Posterior cingulate gyrus (tissue), 11 donors: ENCODE data around the gene ZNF367.

Experiments used
- DNase-seq, 10 donors: peaks; one replicate each; pipeline versions ENCODE4 v3.0.0 to v3.0.0-alpha.2; 2020 to 2021; ENCODE audit warnings: mixed read lengths in 3 of 10
- intact Hi-C: fragments of 100-400 bp; cut with DNase I; formaldehyde crosslinking; loops from one replicate; pipeline ENCODE4 v1.15.1; 2023

Gene ZNF367

DNA sequence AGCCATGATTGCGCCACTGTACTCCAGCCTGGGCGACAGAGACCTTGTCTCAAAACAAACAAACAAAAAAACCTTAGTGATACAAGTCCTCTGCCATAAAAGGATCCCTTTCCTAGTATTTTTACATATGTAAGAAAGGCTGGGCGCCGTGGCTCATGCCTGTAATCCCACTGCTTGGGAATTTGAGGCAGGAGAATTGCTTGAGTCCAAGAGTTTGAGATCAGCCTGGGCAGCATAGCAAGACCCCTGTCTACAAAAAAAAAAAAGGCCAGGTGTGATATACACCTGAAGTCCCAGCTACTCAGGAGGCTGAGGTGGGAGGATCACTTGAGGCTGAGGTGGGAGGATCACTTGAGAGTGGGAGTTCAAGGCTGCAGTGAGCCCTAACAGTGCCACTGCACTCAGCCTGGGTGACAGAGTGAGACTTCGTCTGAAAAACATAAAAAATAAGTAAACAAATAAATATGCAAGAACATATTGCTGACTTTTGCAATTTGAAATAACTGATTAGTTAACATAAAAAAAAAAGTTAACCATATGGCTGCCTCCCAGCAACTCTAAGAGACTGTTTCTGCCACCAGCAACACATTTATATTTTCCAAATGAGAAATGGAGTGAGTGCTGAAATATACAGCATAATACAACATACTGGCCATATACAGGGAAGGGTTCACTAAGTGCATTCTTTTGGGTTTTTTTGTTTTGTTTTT, 6.9 kb downstream of the ZNF367 start:
- intact Hi-C loops: no loop called here

DNA sequence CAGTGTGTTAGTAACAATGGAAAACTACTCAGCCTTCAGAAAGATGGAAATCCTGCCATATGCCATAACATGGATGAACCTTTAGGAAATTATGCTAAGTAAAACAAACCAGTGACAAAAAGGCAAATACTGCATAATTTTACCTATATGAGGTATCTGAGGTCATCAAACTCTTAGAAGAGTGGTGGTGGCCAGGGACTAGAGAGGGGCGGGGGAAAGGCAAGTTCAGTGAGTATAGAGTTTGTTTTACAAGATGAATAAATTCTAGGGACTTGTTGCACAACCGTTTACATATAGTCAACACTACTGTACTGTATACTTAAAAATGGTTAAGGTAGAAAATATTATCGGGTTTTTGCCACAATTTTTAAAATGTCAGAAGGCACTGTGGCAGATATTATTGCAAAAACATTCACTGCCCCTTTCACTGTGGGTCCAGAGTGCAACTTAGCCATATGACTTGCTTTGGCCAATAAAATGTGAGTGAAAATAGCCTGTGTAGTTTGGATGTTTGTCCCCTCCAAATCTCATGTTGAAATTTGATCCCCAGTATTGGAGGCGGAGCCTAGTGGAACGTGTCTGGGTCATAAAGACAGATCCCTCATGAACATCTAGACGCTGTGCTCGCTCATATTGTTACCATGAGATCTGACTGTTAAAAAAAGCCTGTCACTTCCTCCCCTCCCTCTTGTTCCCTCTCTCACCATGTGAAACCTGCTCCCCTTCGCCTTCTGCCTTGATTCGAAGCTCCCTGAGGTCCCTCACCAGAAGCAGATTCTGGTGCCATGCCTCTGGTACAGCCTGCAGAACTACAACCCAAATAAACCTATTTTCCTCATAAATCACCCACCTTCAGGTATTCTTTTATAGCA, 9.5 kb downstream of the ZNF367 start:
- intact Hi-C loops: no loop called here

More for the DNA sequence above, 6.9 kb downstream of the ZNF367 start:
- no peak for DNase-seq

GRCh38 chr9:96400132-96400910, 17.8 kb downstream of the ZNF367 start:
- intact Hi-C loops: no loop called here
- no peak for DNase-seq

More for the DNA sequence above, 9.5 kb downstream of the ZNF367 start:
- DNase-seq: no peak

DNA sequence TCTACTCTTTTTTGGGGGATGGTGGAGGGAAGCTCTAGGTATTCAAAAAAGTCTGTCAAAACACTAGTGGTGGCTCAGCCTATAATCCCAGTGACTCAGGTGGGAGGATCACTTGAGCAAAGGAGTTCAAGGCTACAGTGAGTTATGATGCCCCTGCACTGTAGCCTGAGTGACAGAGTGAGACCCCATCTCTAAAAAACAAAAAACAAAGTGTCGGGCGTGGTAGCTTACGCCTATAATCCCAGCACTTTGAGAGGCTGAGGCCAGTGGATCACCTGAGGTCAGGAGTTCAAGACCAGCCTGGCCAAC, 18.9 kb downstream of the ZNF367 start:
- intact Hi-C loops: no loop called here
- DNase-seq: no peak

- no peak for DNase-seq
- intact Hi-C loops: no loop called here
Measured at GRCh38 chr9:96398582-96399324, 19.4 kb downstream of the ZNF367 start.

DNA sequence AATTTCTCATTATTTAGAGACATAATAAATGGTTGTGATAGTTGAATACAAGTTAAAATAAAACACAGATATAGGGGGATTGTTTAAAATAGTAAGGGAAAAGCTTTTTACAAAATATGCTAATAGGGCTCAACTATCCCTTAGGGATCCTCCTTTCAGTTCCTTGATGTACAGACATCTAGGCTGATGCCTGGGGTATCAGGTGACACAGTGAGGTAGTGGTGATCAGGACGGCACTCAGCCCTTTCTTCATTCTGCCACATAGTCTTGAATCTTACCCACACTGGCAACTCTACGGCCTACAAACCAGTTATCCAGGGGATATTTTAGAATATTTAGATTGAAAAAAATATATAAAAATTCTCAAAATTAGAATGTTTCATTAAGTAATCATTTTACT, 22.2 kb downstream of the ZNF367 start:
- intact Hi-C loops: no loop called here

DNA sequence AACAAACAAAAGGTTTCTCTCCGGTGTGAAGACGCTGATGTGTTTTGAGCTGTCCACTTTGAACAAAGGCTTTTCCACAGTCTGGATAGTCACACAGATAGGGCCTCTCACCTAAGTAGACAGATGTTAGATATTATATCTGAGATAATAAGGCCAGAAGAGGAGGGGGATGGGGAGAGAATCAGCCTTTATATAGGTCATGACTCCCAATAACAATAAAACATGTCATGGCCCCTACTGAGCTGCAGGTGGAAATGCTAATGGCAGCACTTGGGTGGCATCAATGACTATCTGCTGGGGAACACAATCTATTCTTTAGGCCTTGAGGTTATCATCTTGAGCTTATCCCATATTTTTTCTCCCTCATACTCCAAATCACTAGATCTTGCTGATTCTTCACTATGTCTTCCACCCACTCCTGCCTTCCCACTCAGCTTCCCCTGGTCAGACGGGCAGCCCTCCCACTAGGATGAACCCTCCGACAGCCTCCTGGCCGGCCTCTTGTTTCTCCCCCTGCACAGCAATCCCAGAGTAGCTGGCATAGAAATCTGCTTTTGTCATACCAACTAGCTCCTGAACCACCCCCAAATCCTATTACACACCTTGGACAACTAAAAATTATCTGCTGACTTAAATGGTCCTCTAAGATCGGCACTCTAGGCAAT, 23.2 kb downstream of the ZNF367 start:
- intact Hi-C loops: no loop called here
- no peak for DNase-seq

More for the DNA sequence above, 22.2 kb downstream of the ZNF367 start:
- no peak for DNase-seq

GRCh38 chr9:96392263-96392662, 25.9 kb downstream of the ZNF367 start:
- intact Hi-C loops: no loop called here
- DNase-seq: no peak

GRCh38 chr9:96391021-96391765, 27.0 kb downstream of the ZNF367 start:
- intact Hi-C loops: no loop called here
- DNase-seq: no peak

DNA sequence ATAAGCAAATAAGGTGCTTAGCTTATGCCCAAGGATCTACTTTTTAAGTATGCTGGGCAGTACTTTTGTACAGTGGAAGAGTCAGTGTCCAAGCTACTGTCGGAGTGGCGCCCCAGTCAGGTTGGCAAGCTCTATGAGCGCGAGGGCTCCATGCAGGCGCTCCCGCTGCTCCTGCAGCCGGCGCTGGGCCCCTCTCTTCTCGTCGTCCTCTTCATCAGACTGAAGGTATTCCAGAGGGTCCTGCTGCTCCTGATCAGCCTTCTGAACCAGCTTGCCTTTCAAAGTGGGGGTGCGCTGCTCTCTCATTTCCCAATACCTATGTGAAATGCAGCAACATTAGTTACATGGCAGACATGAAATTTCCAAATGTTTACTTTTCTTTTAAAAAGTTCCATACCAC, 30.0 kb downstream of the ZNF367 start:
- intact Hi-C loops: no loop called here
- no peak for DNase-seq

DNA sequence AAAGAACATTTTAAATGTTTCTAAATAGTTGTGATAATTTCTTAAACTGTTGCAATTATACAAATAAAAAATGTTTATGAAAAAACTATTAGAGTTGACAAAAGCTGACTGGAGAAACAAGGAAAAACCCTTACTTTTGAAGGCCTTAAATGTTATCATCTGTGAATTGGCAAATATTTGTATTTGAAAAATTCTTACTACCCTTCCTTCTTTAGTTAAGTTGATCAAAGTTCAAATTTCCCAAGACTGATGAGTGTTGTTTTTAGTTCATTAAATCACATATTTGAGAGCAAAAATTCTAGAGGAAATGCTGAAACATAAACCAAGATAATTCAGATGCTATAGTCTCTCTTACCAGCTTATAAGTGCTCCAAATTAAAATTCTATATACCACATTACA, 32.0 kb downstream of the ZNF367 start:
- DNase-seq: no peak

DNA sequence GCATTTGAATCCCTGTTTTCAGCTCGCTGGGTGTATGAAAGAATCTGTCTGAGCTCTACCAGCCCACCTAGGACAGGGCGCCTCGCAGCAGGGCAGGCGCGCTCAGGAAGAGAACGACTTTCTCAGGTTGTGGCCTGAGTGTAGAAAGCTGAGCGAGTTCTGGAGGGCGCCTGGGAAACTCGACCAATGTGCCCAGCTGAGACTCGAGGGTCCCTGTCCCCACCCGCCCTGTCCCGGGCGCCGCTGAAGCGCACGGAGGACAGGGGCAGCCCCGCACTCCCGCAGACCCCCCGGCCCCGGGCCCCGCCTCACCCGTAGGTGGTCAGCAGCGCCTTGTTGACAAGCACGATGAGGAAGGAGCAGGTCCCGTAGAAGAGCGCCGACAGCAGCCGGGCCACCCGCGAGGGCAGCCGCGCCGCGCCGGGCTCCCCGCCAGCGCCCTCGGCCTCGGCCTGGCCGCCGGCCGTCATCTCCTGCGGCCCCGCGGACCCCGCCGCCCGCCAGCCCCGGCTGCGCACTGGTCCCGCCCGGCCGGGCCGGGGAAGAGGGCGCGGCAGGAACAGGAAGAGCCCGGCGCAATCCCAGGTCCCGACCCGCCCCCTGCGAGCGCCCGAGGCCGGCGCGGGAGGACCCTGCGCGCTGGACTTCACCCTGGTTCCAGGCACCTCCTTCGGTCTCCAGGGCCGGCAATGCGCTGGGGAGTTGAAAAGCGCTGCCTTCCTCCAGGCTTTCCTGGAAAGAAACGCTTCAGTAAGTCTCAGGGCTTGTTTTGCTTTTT, 34.8 kb downstream of the ZNF367 start, which contains the start of gene SLC35D2:
Gene SLC35D2, minus strand, starts transcription at position 547 of the 778 bp plus-strand sequence. Its CDS starts 77 bp downstream, at position 470.
- intact Hi-C loops: loop anchor here (5.0 kb wide), 2 partner anchors 34 to 41 kb away; partner anchors contain the start of gene ZNF367

More for the DNA sequence above, 32.0 kb downstream of the ZNF367 start:
- intact Hi-C loops: no loop called here

GRCh38 chr9:96382839-96383164, 35.4 kb downstream of the ZNF367 start:
- intact Hi-C loops: loop anchor here (5.0 kb wide), 2 partner anchors 34 to 41 kb away; partner anchors contain the start of gene ZNF367

More for the DNA sequence above, 34.8 kb downstream of the ZNF367 start, which contains the start of gene SLC35D2:
- DNase-seq: peak in 8 of 10 donors; percentile 17 to 91 (median 32)

GRCh38 chr9:96382175-96382574, 36.0 kb downstream of the ZNF367 start:
- intact Hi-C loops: loop anchor here (5.0 kb wide), 2 partner anchors 35 to 40 kb away; partner anchors contain the start of gene ZNF367
- DNase-seq: no peak

More at GRCh38 chr9:96382839-96383164, 35.4 kb downstream of the ZNF367 start:
- DNase-seq: no peak

GRCh38 chr9:96381696-96382095, 36.5 kb downstream of the ZNF367 start:
- no peak for DNase-seq
- intact Hi-C loops: loop anchor here (5.0 kb wide), 2 partner anchors 36 to 39 kb away; partner anchors contain the start of gene ZNF367

GRCh38 chr9:96381125-96381524, 37.0 kb downstream of the ZNF367 start:
- DNase-seq: no peak
- intact Hi-C loops: loop anchor here (5.0 kb wide), 2 partner anchors 36 to 39 kb away; partner anchors contain the start of gene ZNF367

GRCh38 chr9:96379461-96379860, 38.7 kb downstream of the ZNF367 start:
- intact Hi-C loops: no loop called here
- no peak for DNase-seq

DNA sequence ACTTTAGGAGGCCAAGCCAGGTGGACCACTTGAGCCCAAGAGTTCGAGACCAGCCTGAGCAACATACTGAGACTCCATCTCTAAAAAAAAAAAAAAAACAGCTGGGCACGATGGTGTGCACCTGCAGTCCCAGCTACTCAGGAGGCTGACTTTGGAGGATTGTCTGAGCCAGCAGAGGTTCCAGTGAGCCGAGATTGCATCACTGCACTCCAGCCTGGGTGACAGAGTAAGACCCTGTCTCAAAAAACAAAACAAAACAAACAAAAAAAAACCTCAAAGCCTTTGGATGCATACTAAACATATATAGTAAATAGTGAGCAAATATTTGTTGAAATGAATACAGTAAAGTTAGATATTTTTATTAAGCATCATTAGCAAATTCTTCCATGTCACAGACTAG, 40.0 kb downstream of the ZNF367 start:
- no peak for DNase-seq
- intact Hi-C loops: no loop called here
